ENCODE data around the gene PCGF1.

PCGF1 gene

GRCh38 chr2:74532222-74532621, 24.7 kb upstream of the PCGF1 start:
- DNase-seq (ENCODE audit: low spot score) = no peak
- ChIA-PET POLR2A (ENCODE audit: low non-redundant PET) (no interaction called here), CTCF (interaction anchor here (0.6 to 4.3 kb wide), 20 partner anchors 9 to 197 kb away, joined by 3 to 41 read pairs (median 4); partner anchors contain the start of genes CCDC142, INO80B, PCGF1 and TTC31)
- peak; percentile 40 for TF ChIP-seq CTCF (conservative IDR thresholded peaks at IDR 0.05; ENCODE audit: low read depth)
- no peak overlapping the region for H3K27ac ChIP-seq

GRCh38 chr2:74531666-74532065, 24.2 kb upstream of the PCGF1 start:
- TF ChIP-seq CTCF (conservative IDR thresholded peaks at IDR 0.05; ENCODE audit: low read depth) = no peak
- POLR2A ChIA-PET (ENCODE audit: low non-redundant PET) = no interaction called here
- no peak for DNase-seq (ENCODE audit: low spot score)
- no peak overlapping the region for H3K27ac ChIP-seq
- CTCF ChIA-PET = interaction anchor here (0.6 to 4.3 kb wide), 18 partner anchors 10 to 197 kb away, joined by 3 to 41 read pairs (median 4); partner anchors contain the start of genes CCDC142, INO80B, PCGF1 and TTC31

GRCh38 chr2:74530239-74531187, 23.0 kb upstream of the PCGF1 start:
- ChIA-PET POLR2A (ENCODE audit: low non-redundant PET) (interaction anchor here (0.6 kb wide), 2 partner anchors 20 to 47 kb away, joined by 3 to 12 read pairs; no protein-coding TSS in a partner anchor), CTCF (interaction anchor here (0.5 to 4.3 kb wide), 2 partner anchors 22 to 49 kb away, joined by 3 to 41 read pairs; partner anchors contain the start of genes CCDC142 and TTC31)
- no peak for DNase-seq (ENCODE audit: low spot score)
- no peak for TF ChIP-seq CTCF (conservative IDR thresholded peaks at IDR 0.05; ENCODE audit: low read depth)
- peak overlapping the region; percentile 83 for H3K27ac ChIP-seq

- TF ChIP-seq CTCF (conservative IDR thresholded peaks at IDR 0.05; ENCODE audit: low read depth) = no peak
- ChIA-PET POLR2A (ENCODE audit: low non-redundant PET) (interaction anchor here (0.5 to 0.8 kb wide), 4 partner anchors 19 to 138 kb away, joined by 3 to 12 read pairs (median 4); no protein-coding TSS in a partner anchor), CTCF (interaction anchor here (0.6 to 4.3 kb wide), 3 partner anchors 48 to 138 kb away, joined by 3 to 41 read pairs (median 5); partner anchors contain the start of genes CCDC142 and TTC31)
- H3K27ac ChIP-seq = peak within 1 kb of the TSS; percentile 83
- peak; percentile 99 for DNase-seq (ENCODE audit: low spot score)
These were observed 22.1 kb upstream of the PCGF1 start, which contains the start of the genes AUP1 and HTRA2 for GRCh38 chr2:74529357-74530238. Gene AUP1, minus strand, starts transcription at chr2:74529706. Its CDS starts 77 bp downstream, at chr2:74529629. Gene HTRA2, plus strand, starts transcription at chr2:74529933. Its CDS starts 74 bp downstream, at chr2:74530007.

- CTCF ChIA-PET = interaction anchor here (0.6 to 4.3 kb wide), 3 partner anchors 47 to 138 kb away, joined by 3 to 41 read pairs (median 5); partner anchors contain the start of genes CCDC142 and TTC31
- H3K27ac ChIP-seq = peak overlapping the region; percentile 83
- POLR2A ChIA-PET (ENCODE audit: low non-redundant PET) = interaction anchor here (0.5 to 0.8 kb wide), 4 partner anchors 20 to 137 kb away, joined by 3 to 4 read pairs (median 3); no protein-coding TSS in a partner anchor
- DNase-seq (ENCODE audit: low spot score) = no peak
- no peak for TF ChIP-seq CTCF (conservative IDR thresholded peaks at IDR 0.05; ENCODE audit: low read depth)
These were observed 21.3 kb upstream of the PCGF1 start for GRCh38 chr2:74528600-74529356.

All from RWPE1 (cell line).